Upper lobe of left lung (tissue), 6 donors: ENCODE measurements around the gene EXD3. TPM values are rescaled to one million over a fixed set of nuclear protein-coding genes. Genes with fewer than 3 reads are reported as not detected.

ENCODE experiments used
- ATAC-seq, 2 donors: fragments of 200-7000 bp; cut with Tn5 transposase; one replicate each; pipeline ENCODE4 v1.9.1; 2022; ENCODE audit warnings: mild to moderate bottlenecking in 2 of 2, moderate library complexity in 2 of 2; ENCODE audit not compliant: low FRiP score in 2 of 2
- DNase-seq, 2 donors: peaks; one replicate each; pipeline ENCODE4 v3.0.0-alpha.2; 2019 to 2020
- H3K27ac ChIP-seq, 4 donors: fragments of 200-600 bp; sonication (generic); one replicate each; pipeline ENCODE4 v1.5.1; 2016 to 2019
- H3K27me3 ChIP-seq, 4 donors: fragments of 200-600 bp; sonication (generic); one replicate each; pipeline ENCODE4 v1.5.1; 2017 to 2019
- H3K36me3 ChIP-seq, 4 donors: fragments of 200-600 bp; sonication (generic); one replicate each; pipeline ENCODE4 v1.5.1; 2016 to 2019
- H3K4me1 ChIP-seq, 4 donors: fragments of 200-600 bp; sonication (generic); one replicate each; pipeline ENCODE4 v1.5.1; 2018 to 2019
- H3K4me3 ChIP-seq, 4 donors: fragments of 200-600 bp; sonication (generic); one replicate each; pipeline ENCODE4 v1.5.1; 2017 to 2019; ENCODE audit warnings: mild to moderate bottlenecking in 2 of 4, moderate library complexity in 1 of 4
- H3K9me3 ChIP-seq, 4 donors: fragments of 200-600 bp; sonication (generic); one replicate each; pipeline ENCODE4 v1.5.1; 2018 to 2019
- EP300 ChIP-seq, 4 donors: sonication (generic); formaldehyde crosslinking; IDR thresholded peaks; one replicate each; pipeline ENCODE4 v1.5.1; 2017; ENCODE audit warnings: antibody characterized with exemption in 4 of 4, control low read depth in 2 of 4
- POLR2A ChIP-seq, 4 donors: fragments of 450-650 bp; IDR thresholded peaks; one replicate each; pipeline ENCODE4 v1.5.1; 2016 to 2017; ENCODE audit warnings: antibody characterized with exemption in 4 of 4, mild to moderate bottlenecking in 2 of 4
- POLR2AphosphoS5 ChIP-seq, 2 donors: sonication (generic); formaldehyde crosslinking; IDR thresholded peaks; one replicate each; pipeline ENCODE4 v1.5.1; 2017; ENCODE audit warnings: antibody characterized with exemption in 2 of 2
- WGBS, 2 donors: methylation state at CpG; one replicate each; pipeline ENCODE4 v1.1.5; 2017 to 2018; 5-methylcytosine and 5-hydroxymethylcytosine counted together
- total RNA-seq, 6 donors: library from RNA; depleted of rRNA in 4 of 6; stranded (reverse); fragments of >200 nt in 4 of 6; gene quantifications; one replicate each; pipeline versions ENCODE4 v1.1.0 to v1.2.1, GENCODE V29; 2016 to 2021
- TF ChIP-seq, protein P1 (sequence below), 6 experiments: fragments of 450-650 bp in 4 of 6; fragments of 200-600 bp in 2 of 6; sonication (generic) in 2 of 6; IDR thresholded peaks; one replicate each; pipeline ENCODE4 v1.5.1; 2016 to 2019; ENCODE audit warnings: antibody characterized with exemption in 6 of 6
- donor health status: DM: no; HTN: no; CAD: no; lungs with moderate emphysema.
- donor health status: DM: no; HTN: yes; CAD: no; lungs with severe emphysema.

The EXD3 gene
- total RNA-seq, 6 donors from 2014 or later: 12.3 to 118 (median 24.8) TPM

DNA sequence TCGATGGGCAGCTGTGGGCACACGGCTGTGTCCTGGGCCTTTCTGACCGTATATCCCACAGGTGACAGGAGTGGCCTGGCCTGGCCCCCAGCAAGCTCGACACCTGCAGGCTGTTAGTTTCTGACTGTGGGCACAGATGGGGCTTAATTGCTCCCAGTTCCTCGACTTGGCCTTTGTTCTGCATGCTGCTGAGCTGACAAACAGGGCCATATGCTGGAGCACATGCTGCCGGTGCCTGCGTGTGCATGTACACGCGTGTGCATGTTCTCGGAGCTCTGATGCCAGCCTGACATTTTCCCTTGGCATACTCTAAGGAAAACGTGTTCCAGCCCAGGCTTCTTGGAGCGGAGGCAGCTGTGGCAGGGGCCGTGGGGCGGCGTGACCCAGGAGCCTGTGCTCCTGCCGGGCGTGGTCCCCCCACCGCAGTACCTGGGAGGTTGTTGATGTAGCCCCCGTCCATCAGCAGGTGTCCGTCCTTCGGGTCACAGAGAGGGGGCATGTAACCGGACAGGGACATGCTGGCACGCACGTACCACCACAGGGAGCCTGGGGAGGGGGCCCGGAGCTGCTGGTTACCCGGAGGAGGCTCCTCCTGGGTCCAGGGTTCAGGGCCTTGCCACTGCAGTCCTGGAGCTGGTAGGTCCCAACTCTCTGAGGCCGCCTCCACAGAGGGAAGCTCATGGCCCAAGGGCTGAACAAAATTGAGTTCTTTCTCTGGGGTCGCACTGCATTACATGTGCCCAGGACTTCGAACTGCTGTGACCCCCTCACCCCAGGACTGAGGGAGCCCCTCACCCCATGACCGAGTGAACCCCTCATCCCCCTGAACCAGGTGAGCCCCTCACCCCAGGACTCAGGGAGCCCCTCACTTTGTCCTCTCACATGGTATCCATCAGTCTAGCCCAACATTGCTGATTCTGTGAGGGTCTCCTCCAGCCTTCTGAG, 40.3 kb upstream of the EXD3 start:
- Histone ChIP-seq H3K27me3 (no peaks in the 10 kb centered on the region), H3K4me3 (no peak overlapping the region), H3K27ac (no peak overlapping the region), H3K9me3 (no peaks in the 10 kb centered on the region), H3K36me3 (no peaks in the 10 kb centered on the region), H3K4me1 (peaks cover 11 to 30% (median 14%) of the 10 kb centered on the region in 4 donors)
- DNase-seq (peak in 1 of 2 donors; percentile 77), ATAC-seq (no peak)
- 93% methylated on average over 3 to 30 of the region's 30 CpGs for WGBS, 2 donors
- TF ChIP-seq POLR2AphosphoS5 (IDR thresholded peaks at IDR 0.05) (no peak), EP300 (IDR thresholded peaks at IDR 0.05) (no peak), POLR2A (IDR thresholded peaks at IDR 0.05) (no peak)

DNA sequence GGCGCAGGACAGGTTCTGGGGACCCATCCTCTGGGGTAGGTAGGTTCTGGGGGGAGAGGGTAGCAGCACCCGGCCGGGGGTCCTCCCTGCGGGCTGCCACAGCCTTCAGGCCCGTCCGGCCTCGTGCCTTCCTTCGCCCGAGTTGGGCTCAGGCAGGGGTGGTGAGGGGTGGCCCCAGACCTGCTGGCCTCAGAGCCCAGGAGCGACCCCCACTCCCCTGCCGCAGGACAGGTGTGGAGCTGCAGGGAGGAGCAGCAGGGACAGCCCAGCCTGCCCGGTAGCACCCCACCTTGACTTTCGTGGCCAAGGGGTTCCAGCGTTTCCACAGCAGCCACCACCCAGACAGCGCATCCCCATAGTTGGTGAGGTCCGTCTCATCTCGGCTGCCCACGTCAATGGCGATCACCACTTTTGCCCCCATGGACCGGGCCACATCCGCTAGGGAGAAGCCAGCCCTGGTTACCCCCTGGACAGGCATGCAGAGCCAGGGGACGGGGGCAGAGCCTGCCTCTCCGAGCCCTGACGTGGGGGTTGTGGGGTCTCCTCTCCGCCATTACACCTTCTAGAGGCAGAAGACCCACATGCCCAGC, 39.5 kb upstream of the EXD3 start:
- peak overlapping the region in 1 of 4 donors; percentile 76 for H3K27ac ChIP-seq
- H3K9me3 ChIP-seq: no peaks in the 10 kb centered on the region
- no peaks in the 10 kb centered on the region for H3K36me3 ChIP-seq
- no peaks in the 10 kb centered on the region for H3K27me3 ChIP-seq
- ATAC-seq: no peak
- 91 to 98% methylated on average over 7 to 20 of the region's 25 CpGs for WGBS, 2 donors
- peaks cover 15 to 37% (median 18%) of the 10 kb centered on the region in 4 donors for H3K4me1 ChIP-seq
- no peak overlapping the region for H3K4me3 ChIP-seq
- peak in 1 of 2 donors; percentile 59 for DNase-seq
- TF ChIP-seq POLR2AphosphoS5 (IDR thresholded peaks at IDR 0.05): no peak
- no peak for TF ChIP-seq POLR2A (IDR thresholded peaks at IDR 0.05)
- TF ChIP-seq EP300 (IDR thresholded peaks at IDR 0.05): no peak
- TF ChIP-seq, protein P1, sequence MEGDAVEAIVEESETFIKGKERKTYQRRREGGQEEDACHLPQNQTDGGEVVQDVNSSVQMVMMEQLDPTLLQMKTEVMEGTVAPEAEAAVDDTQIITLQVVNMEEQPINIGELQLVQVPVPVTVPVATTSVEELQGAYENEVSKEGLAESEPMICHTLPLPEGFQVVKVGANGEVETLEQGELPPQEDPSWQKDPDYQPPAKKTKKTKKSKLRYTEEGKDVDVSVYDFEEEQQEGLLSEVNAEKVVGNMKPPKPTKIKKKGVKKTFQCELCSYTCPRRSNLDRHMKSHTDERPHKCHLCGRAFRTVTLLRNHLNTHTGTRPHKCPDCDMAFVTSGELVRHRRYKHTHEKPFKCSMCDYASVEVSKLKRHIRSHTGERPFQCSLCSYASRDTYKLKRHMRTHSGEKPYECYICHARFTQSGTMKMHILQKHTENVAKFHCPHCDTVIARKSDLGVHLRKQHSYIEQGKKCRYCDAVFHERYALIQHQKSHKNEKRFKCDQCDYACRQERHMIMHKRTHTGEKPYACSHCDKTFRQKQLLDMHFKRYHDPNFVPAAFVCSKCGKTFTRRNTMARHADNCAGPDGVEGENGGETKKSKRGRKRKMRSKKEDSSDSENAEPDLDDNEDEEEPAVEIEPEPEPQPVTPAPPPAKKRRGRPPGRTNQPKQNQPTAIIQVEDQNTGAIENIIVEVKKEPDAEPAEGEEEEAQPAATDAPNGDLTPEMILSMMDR (IDR thresholded peaks at IDR 0.05): no peak

DNA sequence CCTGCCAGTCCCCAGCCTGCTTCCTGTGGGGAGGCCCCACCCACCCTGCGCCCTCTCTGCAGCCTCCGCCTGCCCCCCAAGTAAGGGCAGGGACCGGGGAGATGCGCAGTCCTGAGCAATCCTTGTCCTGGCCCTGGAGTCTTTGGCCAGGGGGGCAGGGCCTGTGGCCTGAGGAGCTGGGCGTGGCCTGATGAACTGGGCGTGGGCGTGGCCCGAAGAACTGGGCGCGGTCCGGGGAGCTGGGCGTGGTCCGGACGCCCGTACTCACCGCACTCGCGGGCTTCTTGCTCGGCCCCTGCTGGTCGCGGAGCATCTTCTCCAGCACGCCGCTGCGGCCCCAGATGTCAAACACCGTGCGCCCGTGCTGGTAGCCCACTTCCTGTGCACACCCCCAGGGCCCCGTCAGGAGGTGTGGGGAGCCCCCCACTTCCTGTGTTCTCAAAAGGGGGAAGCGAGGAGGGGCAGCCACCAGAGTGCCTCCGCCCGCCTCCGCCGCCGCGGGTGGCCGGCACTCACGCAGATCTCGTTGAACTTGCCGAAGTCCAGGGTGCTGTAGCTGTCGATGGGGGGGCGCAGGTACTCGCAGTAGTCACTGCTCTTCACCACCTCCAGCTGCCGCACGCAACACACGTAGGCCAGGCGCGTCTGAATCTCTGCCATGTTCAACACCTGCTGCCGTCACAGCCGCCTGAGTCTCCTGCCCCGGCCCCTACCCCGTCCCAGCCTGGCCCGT, 38.9 kb upstream of the EXD3 start:
- no peak for ATAC-seq

DNA sequence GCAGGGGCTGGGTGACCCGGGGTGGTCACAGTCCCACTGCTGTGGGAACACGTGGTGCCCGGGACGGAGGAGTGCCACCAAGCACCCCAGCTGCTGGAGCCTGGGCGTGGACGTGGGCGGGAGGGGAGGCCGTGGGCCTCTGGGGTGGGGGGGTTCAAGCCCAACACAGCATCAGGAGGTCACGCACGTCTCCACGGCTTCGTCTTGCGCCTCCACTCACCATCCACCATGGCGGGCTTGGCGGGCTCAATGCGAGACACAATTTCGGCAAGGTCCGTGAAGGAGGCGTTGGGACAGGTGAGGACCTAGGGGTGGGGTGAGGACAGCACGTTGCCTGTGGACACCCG, 38.3 kb upstream of the EXD3 start:
- Histone ChIP-seq H3K9me3 (no peaks in the 10 kb centered on the region), H3K4me1 (peaks cover 15 to 39% (median 18%) of the 10 kb centered on the region in 4 donors), H3K4me3 (peak overlapping the region in 1 of 4 donors; percentile 10), H3K27me3 (no peaks in the 10 kb centered on the region), H3K27ac (peak overlapping the region in 1 of 4 donors; percentile 76), H3K36me3 (no peaks in the 10 kb centered on the region)
- no peak for TF ChIP-seq POLR2A (IDR thresholded peaks at IDR 0.05)
- TF ChIP-seq, protein P1 (IDR thresholded peaks at IDR 0.05): no peak
- TF ChIP-seq EP300 (IDR thresholded peaks at IDR 0.05): no peak
- TF ChIP-seq POLR2AphosphoS5 (IDR thresholded peaks at IDR 0.05): no peak
- DNase-seq (peak in 1 of 2 donors; percentile 62), ATAC-seq (no peak)
- 82 to 91% methylated on average over 12 to 21 of the region's 21 CpGs for WGBS, 2 donors

More for the DNA sequence above, 38.9 kb upstream of the EXD3 start:
- peaks cover 15 to 39% (median 18%) of the 10 kb centered on the region in 4 donors for H3K4me1 ChIP-seq
- peak in 1 of 4 donors; percentile 44 for TF ChIP-seq POLR2A (IDR thresholded peaks at IDR 0.05)
- TF ChIP-seq, protein P1 (IDR thresholded peaks at IDR 0.05): peak in 4 of 6 experiments; percentile 6 to 27 (median 16)
- no peak for TF ChIP-seq EP300 (IDR thresholded peaks at IDR 0.05)
- TF ChIP-seq POLR2AphosphoS5 (IDR thresholded peaks at IDR 0.05): peak in 1 of 2 donors; percentile 23
- H3K27ac ChIP-seq: peak overlapping the region in 1 of 4 donors; percentile 76
- peak; percentile 70 to 92 for DNase-seq
- no peaks in the 10 kb centered on the region for H3K36me3 ChIP-seq
- no peaks in the 10 kb centered on the region for H3K9me3 ChIP-seq
- H3K4me3 ChIP-seq: peak overlapping the region in 2 of 4 donors; percentile 10
- H3K27me3 ChIP-seq: no peaks in the 10 kb centered on the region
- 53 to 63% methylated on average over 20 to 35 of the region's 52 CpGs for WGBS, 2 donors
